ENCODE data around the gene DLG2.

DLG2 gene

DNA sequence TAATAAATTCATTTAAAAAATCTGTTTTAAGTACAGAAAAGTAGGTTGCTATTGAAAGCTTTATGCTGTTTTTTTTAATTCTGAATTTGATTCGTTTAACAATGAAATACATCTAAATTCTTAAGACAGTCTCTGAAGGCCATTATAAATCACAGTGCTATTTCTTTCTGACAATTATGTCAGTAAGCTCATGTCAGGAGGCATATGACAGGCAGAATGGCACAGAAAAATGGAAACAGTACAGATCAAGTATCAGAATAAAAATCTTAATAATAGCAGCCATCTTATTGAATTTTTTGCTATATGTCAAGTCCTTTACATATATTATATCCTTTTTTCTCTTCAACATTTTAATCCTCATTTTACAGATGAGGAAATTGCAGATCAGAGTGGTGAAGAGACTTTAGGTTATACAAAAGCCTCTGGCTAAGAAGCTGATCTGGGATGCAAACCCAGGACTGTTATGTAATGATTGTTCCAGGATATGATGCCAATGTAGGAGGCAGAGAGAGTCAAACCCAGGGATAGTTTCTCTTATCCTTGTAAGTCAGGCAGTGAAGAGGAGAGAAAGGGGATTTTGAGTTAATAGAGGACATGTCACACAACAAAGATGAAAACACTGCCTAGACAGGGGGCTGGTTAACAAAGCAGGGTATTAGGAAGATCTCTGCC, 2057.9 kb downstream of the DLG2 start:
- no peak for DNase-seq (ENCODE audit: low spot score)

DNA sequence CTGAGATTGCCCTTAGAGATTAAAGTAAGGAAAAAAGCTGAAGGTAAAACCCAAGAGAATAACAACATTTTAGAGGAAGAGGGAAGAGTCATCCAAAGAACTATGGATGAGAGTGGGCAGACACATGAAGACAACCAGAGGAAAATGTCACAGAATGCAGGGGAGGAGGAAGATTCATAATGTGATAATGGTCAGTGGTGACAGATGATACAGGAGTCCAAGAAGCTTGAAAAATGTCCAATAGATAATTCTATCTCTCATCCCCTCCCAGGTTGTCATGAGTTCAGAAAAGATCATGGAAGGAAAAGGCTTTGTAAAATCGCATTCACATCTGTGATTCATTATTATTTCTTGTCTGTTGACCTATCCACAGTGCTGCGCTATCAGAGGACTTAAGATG, 2058.6 kb downstream of the DLG2 start:
- DNase-seq (ENCODE audit: low spot score), result no peak

DNA sequence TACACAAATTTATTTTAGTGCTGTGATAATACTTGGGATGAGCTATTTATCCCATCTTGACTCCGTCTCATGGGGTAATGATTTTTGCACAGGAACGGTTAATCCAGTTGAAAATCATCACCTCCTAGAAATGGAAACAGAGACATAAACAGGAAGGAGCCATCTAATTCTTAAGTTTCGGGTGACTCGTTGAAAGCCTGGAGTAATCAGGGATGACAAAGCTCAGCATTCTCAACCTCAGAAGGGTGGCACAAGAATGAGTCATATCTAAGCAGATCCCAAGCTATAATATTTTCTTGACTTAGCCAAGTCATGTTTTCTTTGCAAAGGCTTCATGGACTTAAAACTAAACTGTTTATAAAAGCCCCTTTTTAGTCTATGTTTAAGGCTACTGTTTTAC, 2060.2 kb downstream of the DLG2 start:
- no peak for DNase-seq (ENCODE audit: low spot score)

DNA sequence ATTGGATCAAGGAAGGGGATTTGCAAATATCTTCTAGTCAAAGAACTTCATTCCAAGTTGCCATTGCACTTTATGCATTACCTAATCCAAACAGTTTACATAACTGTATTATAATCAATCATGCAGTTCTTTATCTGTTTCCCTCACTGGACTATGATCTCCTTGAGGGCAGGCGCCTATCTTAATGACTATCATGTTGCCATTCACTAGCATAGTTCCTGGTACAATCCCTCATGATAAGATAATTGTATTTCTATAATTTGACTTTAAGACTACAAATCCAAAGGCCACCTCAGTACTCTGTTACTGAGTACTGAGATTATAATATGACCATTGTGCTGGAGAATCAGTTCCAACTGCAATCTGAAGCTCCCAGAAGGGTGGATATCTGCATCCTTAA, 2062.3 kb downstream of the DLG2 start:
- no peak for DNase-seq (ENCODE audit: low spot score)

DNA sequence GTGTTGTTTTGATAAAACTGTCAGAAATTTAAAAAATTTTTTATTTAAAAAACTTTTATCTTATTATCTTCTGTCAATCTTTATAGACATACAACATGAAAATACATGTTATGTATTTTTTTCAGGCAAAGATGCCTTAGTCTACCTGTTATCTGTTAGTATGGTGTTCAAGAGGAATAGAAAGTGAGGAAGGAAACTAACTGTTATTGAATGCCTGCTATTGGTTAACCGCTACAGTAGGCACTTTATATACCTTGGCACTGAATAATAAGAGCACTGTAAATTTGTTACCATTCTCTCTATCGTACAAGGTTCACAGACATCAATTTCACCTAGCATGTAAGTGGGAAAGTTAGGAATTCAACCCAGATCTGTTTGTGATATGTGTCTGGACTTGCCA, 2068.9 kb downstream of the DLG2 start:
- DNase-seq (ENCODE audit: low spot score), result no peak

DNA sequence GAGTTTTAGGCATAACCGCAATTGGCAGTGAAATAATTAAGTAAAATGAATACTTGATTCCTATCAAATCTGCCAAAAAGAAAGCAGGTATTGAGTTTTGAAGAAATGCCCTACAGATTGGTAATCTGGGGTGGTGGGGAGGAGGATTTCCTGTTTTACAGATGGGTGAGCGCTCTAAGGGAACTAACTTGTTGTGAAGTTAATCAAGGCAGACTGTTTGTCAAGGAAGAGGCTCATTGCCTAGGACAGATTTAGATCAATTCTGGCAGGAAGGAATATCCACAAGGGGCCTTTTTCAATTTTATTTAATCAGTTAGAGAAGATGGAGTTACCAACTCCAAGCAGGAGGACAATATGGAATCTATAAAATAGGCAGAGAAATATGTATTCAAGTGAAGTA, 2069.5 kb downstream of the DLG2 start:
- DNase-seq (ENCODE audit: low spot score), result no peak

DNA sequence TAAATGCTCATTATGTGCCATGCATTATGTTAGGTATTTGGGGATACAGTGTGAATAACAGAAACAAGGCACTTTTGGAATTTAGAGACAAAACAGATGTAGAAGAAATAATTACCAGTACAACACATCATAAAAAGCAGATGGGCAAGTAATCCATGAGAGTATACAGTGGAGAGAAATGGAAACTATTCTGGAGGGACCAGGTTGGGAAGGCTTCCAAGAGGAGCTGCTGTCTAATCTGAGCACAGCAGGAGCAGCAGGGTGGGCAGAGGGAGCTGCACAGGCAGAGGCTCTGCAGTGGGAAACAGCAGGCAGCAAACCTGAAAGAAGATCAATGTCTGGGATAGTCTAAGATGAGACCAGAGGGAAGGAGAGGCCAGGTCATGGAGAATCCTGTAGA, 2072.3 kb downstream of the DLG2 start:
- peak; percentile 32 for DNase-seq (ENCODE audit: low spot score)

DNA sequence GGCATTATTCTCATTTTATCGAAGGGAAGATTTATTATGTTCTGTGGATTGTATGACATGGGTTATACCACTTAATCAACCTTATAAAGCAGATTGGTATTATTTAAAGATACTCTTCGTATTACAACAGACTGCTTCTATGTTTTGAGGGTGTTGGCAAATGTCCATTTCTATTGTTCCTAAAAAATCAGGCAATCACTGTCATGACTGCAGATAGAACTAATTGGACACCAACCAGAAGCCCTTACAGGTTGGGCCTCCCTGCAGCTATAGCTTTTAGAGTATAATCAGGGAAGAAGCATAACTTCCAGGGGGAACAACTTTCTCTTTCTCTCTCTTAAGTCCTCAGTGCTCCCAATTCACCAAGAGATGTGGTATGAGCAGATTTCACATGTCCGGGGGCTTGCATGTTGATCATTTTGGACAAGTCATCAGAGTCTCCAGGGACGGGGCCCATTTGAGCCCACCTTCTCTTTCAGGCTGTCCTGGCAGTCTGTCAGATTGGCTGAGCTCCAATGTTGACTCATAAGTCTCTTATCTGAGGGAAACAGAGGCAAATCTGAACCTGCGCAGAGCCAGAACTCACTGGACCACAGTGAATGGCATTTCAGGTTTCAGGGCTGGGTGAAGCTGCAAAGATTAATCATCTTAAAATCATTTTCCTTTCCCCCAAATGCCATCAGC, 2077.0 kb downstream of the DLG2 start:
- DNase-seq (ENCODE audit: low spot score), result no peak

DNA sequence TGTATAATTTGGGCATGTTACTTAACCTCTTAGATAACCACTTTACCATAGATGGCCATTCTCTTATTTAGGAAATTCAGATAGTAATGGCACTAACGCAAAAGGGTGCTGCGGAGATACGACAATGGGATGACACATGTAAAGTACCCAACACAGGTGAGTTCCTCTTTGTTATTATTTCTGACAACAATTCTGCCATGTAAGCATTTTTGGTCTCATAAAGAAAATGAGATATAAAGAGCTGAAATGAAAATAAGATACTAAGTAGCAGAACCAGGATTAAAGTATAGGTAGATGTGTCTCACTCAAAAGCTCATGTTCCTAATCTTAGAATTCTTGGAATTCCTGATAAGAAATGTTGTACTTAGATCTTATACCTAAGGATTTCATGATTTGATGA, 2080.8 kb downstream of the DLG2 start:
- DNase-seq (ENCODE audit: low spot score), result no peak

DNA sequence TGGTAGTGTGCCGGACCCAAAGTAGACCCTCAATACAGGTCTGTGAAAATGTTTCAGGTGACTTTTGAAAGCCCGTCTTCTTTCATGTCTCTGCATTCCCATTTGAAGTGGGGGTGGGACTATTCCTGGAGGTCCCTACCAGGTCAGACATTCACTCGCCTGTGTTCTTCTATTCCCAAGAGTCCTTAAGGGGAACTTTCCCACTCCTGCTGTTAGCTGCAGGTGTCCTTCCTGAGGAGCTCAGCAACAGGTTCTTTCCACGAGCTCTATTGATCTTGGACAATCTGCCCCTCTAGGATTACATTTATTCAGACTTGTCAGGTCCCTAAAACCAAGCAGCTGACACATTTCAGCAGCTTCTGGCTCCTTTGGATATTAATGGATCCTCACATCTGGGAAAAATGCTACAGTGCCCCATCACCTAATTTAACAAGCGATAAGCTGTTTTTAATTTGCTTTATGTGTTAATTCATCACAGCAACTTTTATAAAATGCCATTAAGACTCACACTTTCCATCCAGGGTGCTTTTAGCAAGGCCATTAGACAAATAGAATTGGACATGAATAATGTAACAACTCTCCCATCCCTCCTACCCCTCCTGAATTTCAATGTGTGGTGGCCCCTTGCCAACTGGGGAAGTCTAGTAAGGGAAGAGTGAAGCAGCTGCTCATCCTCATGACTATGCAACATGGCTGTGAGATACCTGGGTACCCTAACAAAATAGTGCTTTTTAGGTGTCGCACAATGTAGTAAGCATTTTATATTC, 2081.5 kb downstream of the DLG2 start:
- DNase-seq (ENCODE audit: low spot score), result no peak

DNA sequence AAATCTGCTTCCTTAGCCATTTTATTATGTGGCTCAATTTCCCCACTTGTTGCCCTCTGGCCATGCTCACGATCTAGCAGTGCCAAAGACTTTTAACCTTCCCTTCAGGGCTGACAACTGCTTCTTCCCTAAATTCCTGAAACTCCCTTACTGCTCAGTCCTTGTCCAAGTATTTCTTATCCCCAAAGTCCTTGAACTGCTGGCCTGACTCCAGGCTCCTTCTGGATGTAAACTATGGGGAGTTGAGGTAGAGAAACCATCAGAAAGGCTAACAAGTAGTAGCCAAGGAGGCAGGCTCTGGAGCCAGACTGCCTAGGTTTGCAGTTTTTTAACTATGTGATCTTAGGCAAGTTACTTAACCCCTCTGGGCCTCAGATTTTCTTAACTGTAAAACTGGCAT, 2082.3 kb downstream of the DLG2 start:
- DNase-seq (ENCODE audit: low spot score), result no peak

DNA sequence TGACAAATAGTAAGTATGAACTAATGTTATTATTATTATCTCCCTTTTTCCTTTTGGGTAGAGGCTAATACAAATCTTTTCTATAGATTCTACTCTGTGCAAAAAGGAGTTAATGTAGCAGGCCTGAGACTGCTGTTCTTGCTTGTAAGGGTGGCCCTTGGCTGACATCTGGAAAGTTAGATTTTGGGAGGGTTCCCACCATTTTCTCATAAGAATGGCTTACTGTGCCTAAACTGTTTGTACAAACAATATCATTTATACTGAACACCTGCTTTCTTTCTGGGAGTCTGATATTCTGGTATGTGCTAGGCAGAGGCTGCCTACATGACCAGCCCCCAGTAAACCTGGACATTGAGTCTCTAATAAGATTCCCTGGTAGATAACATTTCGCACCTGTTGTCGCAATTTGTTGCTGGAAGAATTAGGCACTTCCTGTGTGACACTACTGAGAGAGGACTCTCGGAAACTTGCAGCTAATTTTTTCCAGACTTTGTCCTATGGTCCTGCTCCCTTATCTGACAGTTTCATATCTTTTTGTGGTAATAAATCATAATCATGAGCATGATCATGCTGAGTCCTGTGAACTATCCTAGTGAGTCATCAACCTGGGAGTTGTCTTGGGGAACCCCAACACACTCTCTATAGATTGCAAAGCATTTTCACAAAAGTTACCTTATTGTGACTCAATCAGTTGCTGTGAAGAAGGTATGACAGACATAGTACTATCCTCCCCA, 2083.3 kb downstream of the DLG2 start:
- DNase-seq (ENCODE audit: low spot score), result no peak

DNA sequence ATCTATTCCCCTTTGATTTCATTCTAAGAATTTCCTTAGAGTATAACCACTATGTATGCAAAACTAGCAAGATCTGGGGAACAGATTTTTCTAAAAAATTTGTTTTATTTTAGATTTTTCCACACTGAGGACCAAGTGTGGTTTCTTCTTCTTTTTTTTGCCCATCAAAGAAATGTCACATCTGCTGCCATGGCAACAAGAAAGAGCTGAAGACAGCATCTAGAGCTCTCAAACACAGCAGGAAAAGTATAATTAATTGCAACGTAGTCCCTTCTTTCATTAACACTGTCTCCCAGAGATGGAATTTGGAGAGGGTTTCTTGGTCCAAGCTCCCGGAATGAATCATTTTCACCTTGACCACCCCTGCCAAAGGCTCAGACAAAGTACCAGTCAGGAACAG, 2084.3 kb downstream of the DLG2 start:
- no peak for DNase-seq (ENCODE audit: low spot score)

DNA sequence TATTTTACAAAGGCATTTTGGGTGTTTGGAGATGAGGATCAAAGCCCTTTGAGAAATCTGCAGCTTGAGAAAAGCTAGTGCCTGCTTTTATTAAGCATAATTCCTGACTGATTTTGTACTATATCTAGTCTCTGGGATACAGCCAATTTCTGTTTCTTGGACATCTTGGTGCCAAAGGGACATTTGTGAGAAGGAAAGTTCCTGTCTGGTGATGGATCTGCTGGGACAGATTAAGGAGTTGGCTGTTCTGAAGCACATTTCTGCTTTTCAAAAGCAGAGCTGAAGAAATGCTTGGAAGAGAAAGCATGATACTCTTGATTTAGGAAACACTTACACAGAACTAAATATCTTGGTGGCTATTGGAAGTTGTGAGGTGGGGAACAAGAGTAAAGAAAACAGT, 2086.4 kb downstream of the DLG2 start:
- DNase-seq (ENCODE audit: low spot score), result no peak

DNA sequence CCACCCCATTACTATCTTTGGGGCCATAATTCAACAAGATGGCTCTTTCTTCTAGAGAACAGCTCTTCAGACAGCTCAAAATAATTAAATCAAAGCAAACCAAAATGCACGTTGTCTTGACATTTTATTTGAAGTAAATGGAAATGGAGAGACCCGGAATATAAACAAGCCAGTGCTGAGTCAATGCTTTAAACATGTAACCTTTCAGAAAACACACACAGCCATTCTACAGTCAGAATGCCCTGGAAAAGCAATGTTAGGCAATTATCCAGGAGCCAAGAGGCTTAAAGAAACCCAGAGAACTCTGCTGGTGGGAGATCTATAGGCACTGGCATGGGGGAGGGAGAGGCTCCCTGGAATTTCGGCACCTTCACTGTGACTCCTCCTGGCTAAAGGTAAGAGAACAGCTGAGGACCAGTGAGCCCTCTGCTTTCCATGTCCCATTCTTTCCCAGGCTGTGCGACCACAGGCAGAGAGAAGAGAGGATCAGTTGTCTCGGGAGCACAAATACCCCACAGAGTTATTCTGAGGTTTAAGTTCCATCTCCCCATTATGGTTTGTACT, 2086.9 kb downstream of the DLG2 start:
- no peak for DNase-seq (ENCODE audit: low spot score)

DNA sequence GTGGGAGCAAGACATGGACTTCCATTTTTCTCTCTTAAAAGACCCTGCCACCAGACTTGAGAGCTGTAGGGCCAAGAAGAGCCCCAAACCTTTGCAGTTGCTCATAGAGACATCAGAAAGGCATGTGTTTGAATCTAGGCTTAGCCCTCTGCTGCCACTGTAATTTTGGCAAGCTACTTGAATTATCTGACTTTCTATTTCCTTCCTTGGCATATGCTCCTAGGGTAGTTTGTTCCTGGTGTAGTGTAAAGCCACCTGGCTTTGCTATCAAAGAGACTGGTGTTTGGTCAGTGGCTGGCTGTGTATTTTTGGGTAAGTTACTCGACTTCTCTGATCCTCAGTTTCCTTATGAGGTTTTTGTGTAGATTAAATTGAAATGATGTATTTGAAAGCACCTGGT, 2088.9 kb downstream of the DLG2 start:
- DNase-seq (ENCODE audit: low spot score), result no peak

DNA sequence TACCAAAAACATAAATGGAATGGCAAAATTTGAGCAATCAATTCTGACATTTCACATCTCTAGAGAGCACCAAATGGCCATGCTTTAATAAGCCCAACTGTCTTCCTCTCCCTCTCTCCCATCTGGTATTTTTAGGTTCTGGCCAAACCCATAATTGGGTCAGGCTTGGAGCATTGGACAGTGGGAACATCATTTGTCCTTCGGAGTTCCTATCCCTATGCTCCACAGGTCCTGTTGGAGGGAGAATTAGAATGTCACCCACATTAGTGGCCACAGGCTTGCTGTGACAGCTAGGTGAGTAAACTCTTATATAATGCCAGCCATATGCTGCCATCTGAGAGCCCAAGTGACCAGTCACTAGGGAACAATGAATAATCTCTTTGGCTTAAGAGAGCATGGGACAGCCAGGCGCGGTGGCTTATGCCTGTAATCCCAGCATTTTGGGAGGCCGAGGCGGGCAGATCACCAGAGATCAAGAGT, 2090.0 kb downstream of the DLG2 start:
- no peak for DNase-seq (ENCODE audit: low spot score)

DNA sequence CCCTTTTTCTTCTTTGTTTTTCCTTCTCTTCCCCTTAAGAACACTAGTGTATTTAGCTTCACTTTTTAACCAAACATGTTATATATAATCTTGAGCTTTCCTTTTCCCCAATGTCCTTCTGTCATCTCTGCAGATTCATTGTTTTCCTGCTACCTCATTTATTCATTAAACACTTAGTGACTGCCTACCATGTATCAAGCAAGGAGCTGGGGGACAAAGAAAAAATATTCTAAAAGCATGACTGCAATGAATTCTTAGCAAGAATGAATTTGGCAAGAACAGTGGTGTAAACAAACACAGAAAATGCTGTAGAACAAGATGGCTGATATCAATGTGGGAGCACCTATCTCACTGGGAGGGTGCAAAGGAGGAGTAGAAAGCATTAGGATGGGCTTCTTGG, 2094.0 kb downstream of the DLG2 start:
- DNase-seq (ENCODE audit: low spot score), result no peak

DNA sequence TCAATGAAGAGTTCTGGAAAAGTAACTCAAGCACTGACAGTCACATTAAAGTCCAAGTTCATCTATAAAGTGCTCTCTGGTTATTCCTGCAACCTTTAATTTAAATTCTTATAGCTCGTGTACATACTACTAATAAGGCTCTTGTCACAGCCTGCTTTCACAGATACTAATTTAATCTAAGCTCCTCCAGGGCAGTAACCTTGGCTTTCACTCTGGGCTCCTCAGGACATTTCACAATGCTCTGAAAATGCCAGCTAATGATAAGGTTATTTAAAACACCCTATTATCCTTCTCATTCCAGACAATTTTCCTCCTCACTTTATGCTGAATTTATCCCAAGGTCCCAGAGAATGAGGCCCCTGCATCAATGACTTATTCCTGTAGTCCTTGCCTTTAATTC, 2098.3 kb downstream of the DLG2 start:
- no peak for DNase-seq (ENCODE audit: low spot score)

DNA sequence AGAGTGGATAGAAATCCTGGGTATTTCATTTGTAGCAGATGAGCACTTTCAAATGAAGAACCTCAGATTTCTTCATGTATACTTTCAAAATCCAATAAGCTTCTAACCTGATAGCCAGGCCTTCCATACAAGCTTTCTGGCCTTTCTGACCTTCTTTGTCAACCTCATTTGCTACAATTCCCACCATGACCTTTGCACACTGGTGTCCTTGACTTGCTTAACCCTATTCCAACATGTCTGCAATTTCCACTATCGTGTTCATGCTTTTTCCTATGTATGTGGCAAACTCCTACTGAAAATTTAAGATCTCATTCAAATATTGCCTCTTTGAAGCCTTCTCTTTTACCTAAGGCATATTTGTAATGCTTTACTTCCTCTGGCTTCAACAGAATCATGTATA, 2098.9 kb downstream of the DLG2 start:
- no peak for DNase-seq (ENCODE audit: low spot score)

DNA sequence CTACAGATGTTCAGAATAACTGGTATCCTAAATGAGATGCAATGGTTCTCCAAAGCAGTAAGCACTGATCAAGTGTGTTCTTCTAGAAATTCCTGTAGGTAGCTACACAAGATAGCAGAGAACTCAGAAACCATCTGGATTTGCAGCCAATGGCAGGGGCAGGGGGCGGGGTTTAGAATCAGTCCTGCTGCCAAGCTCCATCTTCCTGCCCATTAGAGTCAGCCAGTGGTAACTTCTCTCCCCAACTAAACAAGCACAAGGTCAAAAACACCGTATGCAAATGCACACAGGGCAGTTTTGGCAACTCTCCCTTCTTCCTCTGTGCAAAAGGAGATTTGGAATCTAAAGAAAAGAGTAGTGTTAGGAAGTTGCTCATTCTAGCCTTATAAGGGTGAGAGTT, 2103.5 kb downstream of the DLG2 start:
- no peak for DNase-seq (ENCODE audit: low spot score)

DNA sequence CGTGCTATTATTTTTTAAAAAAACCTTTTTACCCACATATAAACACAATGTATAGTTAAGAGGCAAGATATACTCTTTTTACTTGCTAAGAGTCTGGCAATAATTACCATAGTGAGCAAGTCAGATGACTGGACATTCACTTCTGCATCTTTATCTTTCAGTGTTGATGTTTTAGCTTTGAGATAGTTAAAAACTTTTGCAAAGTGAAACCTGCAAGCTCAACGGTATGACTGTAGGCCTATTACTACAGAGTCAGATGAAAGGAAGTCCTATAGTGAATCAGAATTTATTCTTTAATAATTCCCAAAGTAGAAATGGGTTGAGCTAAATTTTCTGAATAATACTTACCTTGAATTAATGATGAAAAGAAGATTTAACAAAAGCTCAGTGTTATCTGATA, 2104.2 kb downstream of the DLG2 start:
- DNase-seq (ENCODE audit: low spot score), result no peak

Data from D341Med (cell line).